GM12878 (cell line): ENCODE measurements around the gene MMP3. TPM values are rescaled to one million over a fixed set of nuclear protein-coding genes. Genes with fewer than 3 reads are reported as not detected.

Experiments
- ATAC-seq: fragments of 200-7000 bp; cut with Tn5 transposase; 3 replicates; pipeline ENCODE4 v1.9.1; 2020; ENCODE audit warnings: mild to moderate bottlenecking, moderate library complexity
- BruUV-seq: library from RNA; stranded (reverse); fragments of 400-500 nt; replicated peaks from 2 replicates; lab custom pipeline; 2021; lab: Mats Ljungman, UMichigan
- CTCF ChIA-PET: fragments of 300-600 bp; sonication (Branson Sonifier 250); formaldehyde crosslinking; extraction: SDS; loops from one replicate; lab custom pipeline; 2021; ENCODE audit warnings: inconsistent platforms; lab: Yijun Ruan, JAX
- POLR2A ChIA-PET: fragments of 350-600 bp; formaldehyde crosslinking; extraction: SDS; loops from one replicate; lab custom pipeline; 2021; ENCODE audit warnings: inconsistent platforms; lab: Charles Lee
- RAD21 ChIA-PET: fragments of 300-600 bp; sonication (Branson Sonifier 250); formaldehyde crosslinking; loops from one replicate; lab custom pipeline; 2023; ENCODE audit warnings: antibody characterized with exemption; ENCODE audit not compliant: unreplicated experiment; lab: Charles Lee
- SMC1A ChIA-PET: fragments of 300-600 bp; sonication (Branson Sonifier 250); formaldehyde crosslinking; loops from one replicate; lab custom pipeline; 2023; ENCODE audit not compliant: unreplicated experiment, uncharacterized antibody; lab: Charles Lee
- DNase-seq: peaks from one replicate; pipeline ENCODE4 v3.0.0-alpha.2; 2011; ENCODE audit warnings: low read depth, low spot score
- FAIRE-seq: peaks from 3 replicates; lab custom pipeline; 2011; peaks lifted over from hg19 to GRCh38; lab: Jason Lieb, UNC
- H2AFZ ChIP-seq: 2 replicates; pipeline ENCODE4 v1.6.0; 2011; ENCODE audit warnings: low read depth, low read length, control low read depth; ENCODE audit not compliant: control insufficient read depth
- H3K27ac ChIP-seq: 2 replicates; pipeline ENCODE4 v1.5.1; 2011; ENCODE audit warnings: control low read depth; ENCODE audit not compliant: control insufficient read depth, insufficient read depth
- H3K27me3 ChIP-seq, 2 experiments: replicated peaks in 1 of 2; 2 replicates each; pipeline versions ENCODE4 v1.6.0 to v1.6.1; 2011; ENCODE audit warnings: low read length in 1 of 2; ENCODE audit not compliant: control insufficient read depth in 2 of 2, insufficient read depth in 2 of 2
- H3K36me3 ChIP-seq, 2 experiments: 2 replicates each; pipeline ENCODE4 v1.5.1; 2011; ENCODE audit warnings: low read length in 1 of 2; ENCODE audit not compliant: control insufficient read depth in 2 of 2, insufficient read depth in 2 of 2
- H3K4me1 ChIP-seq: 2 replicates; pipeline ENCODE4 v1.6.1; 2011; ENCODE audit warnings: mild to moderate bottlenecking, low read length, moderate library complexity, mixed read lengths; ENCODE audit not compliant: control insufficient read depth, insufficient read depth
- H3K4me2 ChIP-seq: 2 replicates; pipeline ENCODE4 v1.6.0; 2011; ENCODE audit warnings: control low read depth; ENCODE audit not compliant: control insufficient read depth, insufficient read depth
- H3K4me3 ChIP-seq: fragments of 200-600 bp; sonication (generic); 2 replicates; pipeline ENCODE4 v1.5.1; 2016
- H3K79me2 ChIP-seq: 2 replicates; pipeline ENCODE4 v1.6.0; 2011; ENCODE audit warnings: low read length; ENCODE audit not compliant: control insufficient read depth, insufficient read depth
- H3K9ac ChIP-seq: 2 replicates; pipeline ENCODE4 v1.8.0; 2011; ENCODE audit warnings: low read length, control low read depth, mixed read lengths; ENCODE audit not compliant: control insufficient read depth, insufficient read depth
- H3K9me3 ChIP-seq: replicated peaks from 3 replicates; pipeline ENCODE4 v1.5.1; 2011; ENCODE audit warnings: mild to moderate bottlenecking, low read length; ENCODE audit not compliant: control insufficient read depth, insufficient read depth
- H4K20me1 ChIP-seq: 2 replicates; pipeline ENCODE4 v1.6.0; 2011; ENCODE audit not compliant: control insufficient read depth, insufficient read depth
- BHLHE40 ChIP-seq, 2 experiments: fragments of 450-650 bp in 1 of 2; IDR thresholded peaks; 2 replicates each; pipeline ENCODE4 v1.6.1; 2011 to 2017; ENCODE audit warnings: low read depth in 2 of 2, borderline replicate concordance in 1 of 2, improper control_type of control experiment in 1 of 2, low read length in 1 of 2, mild to moderate bottlenecking in 1 of 2
- CBFB ChIP-seq: IDR thresholded peaks from 2 replicates; pipeline ENCODE4 v1.6.1; 2016; ENCODE audit warnings: antibody characterized with exemption, low read depth
- CHD1 ChIP-seq: IDR thresholded peaks from 2 replicates; pipeline ENCODE4 v1.6.1; 2012; ENCODE audit warnings: low read depth, low read length, improper control_type of control experiment
- EED ChIP-seq: sonication (generic); IDR thresholded peaks from 2 replicates; pipeline ENCODE4 v1.6.1; 2016; ENCODE audit warnings: antibody characterized with exemption, low read depth
- EP300 ChIP-seq, 2 experiments: fragments of 150-350 bp in 1 of 2; IDR thresholded peaks; 2 replicates each; pipeline ENCODE4 v1.6.1; 2011 to 2012; ENCODE audit warnings: low read depth in 2 of 2, low read length in 2 of 2, borderline replicate concordance in 1 of 2, improper control_type of control experiment in 1 of 2, inconsistent platforms in 1 of 2; ENCODE audit not compliant: control insufficient read depth in 1 of 2
- JUNB ChIP-seq: IDR thresholded peaks from 2 replicates; pipeline ENCODE4 v1.6.1; 2016; ENCODE audit warnings: antibody characterized with exemption, mild to moderate bottlenecking
- MLLT1 ChIP-seq: fragments of 450-650 bp; IDR thresholded peaks from 2 replicates; pipeline ENCODE4 v1.6.1; 2016; ENCODE audit warnings: mild to moderate bottlenecking
- NFYA ChIP-seq: IDR thresholded peaks from 2 replicates; pipeline ENCODE4 v1.6.1; 2011; ENCODE audit warnings: low read depth, mild to moderate bottlenecking, low read length, improper control_type of control experiment, borderline replicate concordance
- NR2C1 ChIP-seq: fragments of 450-650 bp; IDR thresholded peaks from 2 replicates; pipeline ENCODE4 v1.6.1; 2017; ENCODE audit warnings: antibody characterized with exemption, mild to moderate bottlenecking, moderate library complexity
- POU2F2 ChIP-seq: IDR thresholded peaks from 3 replicates; pipeline ENCODE4 v1.6.1; 2011; ENCODE audit warnings: low read depth, mild to moderate bottlenecking, low read length, borderline replicate concordance
- SKIL ChIP-seq: fragments of 450-650 bp; IDR thresholded peaks from 2 replicates; pipeline ENCODE4 v1.6.1; 2017; ENCODE audit warnings: mild to moderate bottlenecking, low read depth, inconsistent platforms; ENCODE audit not compliant: poor library complexity, severe bottlenecking
- SREBF1 ChIP-seq: IDR thresholded peaks from 2 replicates; pipeline ENCODE4 v1.6.1; 2012; ENCODE audit warnings: mild to moderate bottlenecking, low read length
- TCF12 ChIP-seq: IDR thresholded peaks from 2 replicates; pipeline ENCODE4 v1.6.1; 2011; ENCODE audit warnings: low read depth, mild to moderate bottlenecking, low read length
- ZNF217 ChIP-seq: fragments of 450-650 bp; IDR thresholded peaks from 2 replicates; pipeline ENCODE4 v1.6.1; 2017; ENCODE audit warnings: antibody characterized with exemption, mild to moderate bottlenecking
- ZNF274 ChIP-seq: IDR thresholded peaks from one replicate; pipeline ENCODE4 v1.8.0; 2011; ENCODE audit not compliant: insufficient read length, insufficient read depth
- WGBS: methylation state at CpG from one replicate; pipeline ENCODE4 v1.1.6; 2016; ENCODE audit warnings: low lambda C conversion rate; ENCODE audit not compliant: insufficient replicate concordance, insufficient coverage; ENCODE audit errors: missing lambda C conversion rate; 5-methylcytosine and 5-hydroxymethylcytosine counted together
- in situ Hi-C: fragments of 300-500 bp; cut with MboI; formaldehyde crosslinking; loops from 9 replicates; pipeline ENCODE4 v1.14.3; 2018; ENCODE audit warnings: mixed read lengths
- intact Hi-C: fragments of 100-400 bp; cut with micrococcal nuclease; formaldehyde crosslinking; loops from one replicate; pipeline ENCODE4 v1.14.2; 2022; ENCODE audit not compliant: unreplicated experiment
- polyA plus RNA-seq, 11 experiments: library from polyadenylated mRNA; depleted of rRNA in 4 of 11; unstranded in 6 of 11; stranded (reverse) in 5 of 11; fragments of >200 nt; fragmentation: Nextera tagmentation in 4 of 11; fragmentation: Illumina TruSeq in 1 of 11; extraction: Ambion mirVana in 4 of 11; extraction: Trizol in 1 of 11; gene quantifications; 1 replicate in 1 of 11; 2 replicates in 10 of 11; pipeline versions ENCODE4 v1.2.1 to v1.2.3, GENCODE V29; 2011 to 2016; ENCODE audit warnings: inconsistent platforms in 2 of 11, missing spikeins in 2 of 11, low read depth in 1 of 11
- total RNA-seq, 4 experiments: library from RNA; depleted of rRNA in 3 of 4; stranded (reverse); fragments of >200 nt in 3 of 4; fragmentation: Illumina TruSeq in 1 of 4; extraction: Trizol in 1 of 4; gene quantifications; 2 replicates each; pipeline versions ENCODE4 v1.2.1 to v1.2.3, GENCODE V29; 2013 to 2021

The MMP3 gene
- total and polyA plus RNA-seq, 10 of the 15 experiments (the other 5 are each of a cell fraction or from before 2014, with no cell fraction given), result 0.02 to 1.2 TPM; not detected in 8

GRCh38 chr11:102864724-102865123, 21.3 kb upstream of the MMP3 start:
- Histone ChIP-seq H3K4me2 (no peak overlapping the region), H2AFZ (no peak overlapping the region), H3K79me2 (no peaks in the 10 kb centered on the region), H3K27me3 (no peaks in the 10 kb centered on the region; a peak in 1 of 4 replicates), H3K9ac (no peak overlapping the region), H3K27ac (no peak overlapping the region), H3K4me1 (no peaks in the 10 kb centered on the region), H3K36me3 (no peaks in the 10 kb centered on the region), H3K9me3 (no peaks in the 10 kb centered on the region), H4K20me1 (no peaks in the 10 kb centered on the region), H3K4me3 (no peak overlapping the region)
- TF ChIP-seq CHD1, result no peak
- TF ChIP-seq SKIL, result no peak
- no peak for TF ChIP-seq POU2F2
- intact Hi-C loops (no loop called here), in situ Hi-C loops (no loop called here)
- BruUV-seq, result no TSS peak
- DNase-seq (no peak), FAIRE-seq (no peak), ATAC-seq (no peak)
- 44% methylated on average over 1 of the region's 1 CpG for WGBS
- RAD21 ChIA-PET, result interaction anchor here (0.6 kb wide), 2 partner anchors 80 to 250 kb away, joined by 4 to 5 read pairs; no protein-coding TSS in a partner anchor
- CTCF ChIA-PET, result interaction anchor here (0.9 kb wide), 1 partner anchor 76 kb away, joined by 4 read pairs; no protein-coding TSS in a partner anchor
- POLR2A ChIA-PET, result interaction anchor here (1.2 kb wide), 1 partner anchor 8 kb away, joined by 3 read pairs; no protein-coding TSS in a partner anchor
- SMC1A ChIA-PET, result interaction anchor here (1.0 to 1.2 kb wide), 3 partner anchors 8 to 25 kb away, joined by 3 read pairs; no protein-coding TSS in a partner anchor

DNA sequence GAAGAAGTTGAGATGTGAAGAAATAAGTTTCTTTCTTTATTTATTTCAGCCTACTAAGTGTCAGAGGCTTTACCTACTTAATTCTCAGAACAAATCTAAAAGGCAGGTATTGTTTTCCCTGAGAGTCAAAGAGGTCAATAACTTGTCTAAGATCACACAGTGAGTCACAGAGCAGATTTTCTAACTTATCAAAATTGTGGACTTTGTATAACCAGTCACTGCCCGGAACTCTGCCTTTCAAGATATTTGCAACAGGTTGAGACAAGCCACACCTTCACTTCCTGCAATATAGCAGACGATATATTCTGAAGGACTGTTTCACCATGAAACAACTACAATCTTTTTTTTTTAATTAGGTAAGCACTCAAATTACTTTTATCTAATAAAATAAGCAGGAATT, 10.5 kb upstream of the MMP3 start:
- ChIA-PET CTCF (no interaction called here), POLR2A (no interaction called here)
- WGBS, result 44% methylated on average over 2 of the region's 2 CpGs

More for the DNA sequence above, 10.5 kb upstream of the MMP3 start:
- DNase-seq, result no peak
- H3K9ac ChIP-seq, result no peak overlapping the region
- ChIA-PET RAD21 (interaction anchor here (1.2 kb wide), 1 partner anchor 20 kb away, joined by 3 read pairs; no protein-coding TSS in a partner anchor), SMC1A (no interaction called here)
- H4K20me1 ChIP-seq, result no peaks in the 10 kb centered on the region
- intact Hi-C loops, result no loop called here
- H3K79me2 ChIP-seq, result no peaks in the 10 kb centered on the region
- no peak overlapping the region for H3K27ac ChIP-seq
- no peak overlapping the region for H3K4me3 ChIP-seq
- H3K36me3 ChIP-seq, result no peaks in the 10 kb centered on the region
- H2AFZ ChIP-seq, result no peak overlapping the region
- in situ Hi-C loops, result no loop called here
- TF ChIP-seq JUNB (no peak), NR2C1 (no peak), SREBF1 (no peak), ZNF217 (no peak), BHLHE40 (IDR thresholded peaks at IDR 0.05; ENCODE audit: borderline replicate concordance in 1 of 2, low read depth in 2 of 2, low read length in 1 of 2) (no peak), EED (no peak), EP300 (IDR thresholded peaks at IDR 0.05; ENCODE audit: borderline replicate concordance in 1 of 2, control insufficient read depth in 1 of 2, low read depth in 2 of 2, low read length in 2 of 2) (no peak), NFYA (no peak), MLLT1 (no peak), ZNF274 (no peak), CBFB (no peak), CHD1 (no peak), TCF12 (no peak)
- H3K27me3 ChIP-seq, result no peaks in the 10 kb centered on the region; a peak in 1 of 4 replicates
- no peak for FAIRE-seq
- no TSS peak for BruUV-seq
- H3K4me2 ChIP-seq, result no peak overlapping the region
- no peak for ATAC-seq
- H3K4me1 ChIP-seq, result no peaks in the 10 kb centered on the region
- no peaks in the 10 kb centered on the region for H3K9me3 ChIP-seq
